ENCODE measurements around the gene EIF5B.
"Not testable (repeated sequence)": the region's sequence is repeated elsewhere in the genome, so short reads cannot be mapped to it uniquely, and the experiment has no call there.

EIF5B gene

DNA sequence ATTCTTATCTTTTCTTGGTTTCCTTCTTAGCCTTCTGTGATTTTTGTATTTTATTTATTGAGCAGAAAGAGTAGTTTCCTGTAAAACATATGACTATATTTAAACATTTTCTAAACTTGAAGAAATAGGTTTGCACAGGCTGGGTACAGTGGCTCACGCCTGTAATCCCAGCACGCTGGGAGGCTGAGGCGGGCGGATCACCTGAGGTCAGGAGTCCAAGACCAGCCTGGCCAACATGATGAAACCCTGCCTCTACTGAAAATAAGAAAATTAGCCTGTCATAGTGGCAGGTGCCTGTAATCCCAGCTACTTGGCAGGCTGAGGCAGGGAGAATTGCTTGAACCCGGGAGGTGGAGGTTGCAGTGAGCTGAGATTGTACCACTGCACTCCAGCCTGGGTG lies 31.7 kb downstream of the EIF5B start:
- DNase-seq (ENCODE audit: insufficient read length, low spot score); FAIRE-seq: not testable (repeated sequence)

DNA sequence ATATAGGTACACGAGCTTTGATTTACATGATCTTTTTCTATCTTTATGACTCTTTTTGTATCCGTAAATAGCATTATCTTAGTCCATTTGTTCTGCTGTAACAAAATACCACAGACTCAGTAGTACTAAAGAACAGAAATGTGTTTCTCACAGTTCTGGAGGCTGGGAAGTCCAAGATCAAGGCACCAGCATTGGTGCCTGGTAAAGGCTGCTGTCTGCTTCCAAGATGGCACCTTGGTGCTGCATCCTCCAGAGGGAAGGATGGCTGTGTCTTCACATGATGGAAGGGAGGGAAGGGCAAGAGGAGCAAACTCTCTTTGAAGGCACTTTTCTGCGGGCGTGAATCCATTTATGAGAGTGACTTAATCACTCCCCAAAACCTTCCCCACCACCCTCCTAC lies 36.0 kb downstream of the EIF5B start:
- no peak for DNase-seq (ENCODE audit: insufficient read length, low spot score)
- FAIRE-seq = no peak

DNA sequence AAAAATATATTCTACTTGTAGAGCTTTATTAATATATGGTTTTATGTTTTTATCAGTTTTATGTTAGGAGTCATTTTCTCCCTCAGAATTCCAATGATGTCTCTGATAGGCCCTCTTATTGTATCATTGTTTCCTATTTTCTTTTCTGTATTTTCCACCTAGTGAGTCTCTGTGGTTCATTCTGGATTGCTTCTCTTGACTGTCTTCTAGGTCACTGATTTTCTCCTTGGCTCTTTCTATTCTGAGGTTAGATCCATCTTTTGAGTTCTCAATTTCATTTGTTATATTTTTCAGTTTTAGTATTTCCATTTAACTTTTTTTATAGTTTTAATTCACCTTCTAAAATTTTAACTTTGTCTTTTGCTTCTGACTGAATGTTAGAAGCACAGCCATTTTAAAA lies 37.6 kb downstream of the EIF5B start:
- FAIRE-seq = no peak
- DNase-seq (ENCODE audit: insufficient read length, low spot score) = no peak

DNA sequence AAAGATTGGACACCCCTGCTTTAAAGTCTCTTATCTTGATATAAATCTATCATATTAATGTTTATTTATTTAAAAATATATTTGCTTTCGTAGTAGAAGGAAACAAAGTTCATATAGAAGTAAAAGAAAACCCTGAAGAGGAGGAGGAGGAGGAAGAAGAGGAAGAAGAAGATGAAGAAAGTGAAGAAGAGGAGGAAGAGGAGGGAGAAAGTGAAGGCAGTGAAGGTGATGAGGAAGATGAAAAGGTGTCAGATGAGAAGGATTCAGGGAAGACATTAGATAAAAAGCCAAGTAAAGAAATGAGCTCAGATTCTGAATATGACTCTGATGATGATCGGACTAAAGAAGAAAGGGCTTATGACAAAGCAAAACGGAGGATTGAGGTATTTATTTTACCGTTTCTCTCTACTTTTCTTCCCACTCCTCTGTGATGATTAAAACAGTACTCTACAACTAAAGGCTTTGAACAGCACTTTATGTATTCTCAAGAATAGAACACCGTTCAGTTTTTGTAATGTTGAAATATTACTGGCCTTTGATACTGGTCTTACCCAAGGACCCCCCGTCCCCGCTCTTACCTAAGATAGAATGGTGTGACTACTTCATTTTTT lies 39.2 kb downstream of the EIF5B start:
- no peak for DNase-seq (ENCODE audit: insufficient read length, low spot score)

DNA sequence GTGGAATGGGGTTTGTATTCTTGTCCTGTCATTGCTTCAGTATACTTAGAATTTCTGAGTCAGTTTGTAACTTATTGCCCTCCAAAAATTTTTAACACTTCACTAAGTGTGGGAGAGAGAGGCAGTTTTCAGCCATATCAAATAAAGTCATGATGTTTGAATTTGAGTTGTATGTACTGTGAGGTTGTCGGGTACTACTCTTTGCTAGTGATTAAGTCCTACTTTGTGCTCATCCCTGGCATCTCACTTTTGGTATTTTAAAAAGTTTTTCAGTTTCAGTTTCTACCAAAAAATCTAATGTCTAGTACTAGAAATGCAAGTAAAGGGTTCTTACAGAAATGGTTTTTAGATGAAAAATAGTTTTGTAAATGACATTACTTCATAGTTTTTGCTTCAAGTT lies 40.7 kb downstream of the EIF5B start:
- no peak for FAIRE-seq
- no peak for DNase-seq (ENCODE audit: insufficient read length, low spot score)

More for the DNA sequence above, 39.2 kb downstream of the EIF5B start:
- no peak for FAIRE-seq

DNA sequence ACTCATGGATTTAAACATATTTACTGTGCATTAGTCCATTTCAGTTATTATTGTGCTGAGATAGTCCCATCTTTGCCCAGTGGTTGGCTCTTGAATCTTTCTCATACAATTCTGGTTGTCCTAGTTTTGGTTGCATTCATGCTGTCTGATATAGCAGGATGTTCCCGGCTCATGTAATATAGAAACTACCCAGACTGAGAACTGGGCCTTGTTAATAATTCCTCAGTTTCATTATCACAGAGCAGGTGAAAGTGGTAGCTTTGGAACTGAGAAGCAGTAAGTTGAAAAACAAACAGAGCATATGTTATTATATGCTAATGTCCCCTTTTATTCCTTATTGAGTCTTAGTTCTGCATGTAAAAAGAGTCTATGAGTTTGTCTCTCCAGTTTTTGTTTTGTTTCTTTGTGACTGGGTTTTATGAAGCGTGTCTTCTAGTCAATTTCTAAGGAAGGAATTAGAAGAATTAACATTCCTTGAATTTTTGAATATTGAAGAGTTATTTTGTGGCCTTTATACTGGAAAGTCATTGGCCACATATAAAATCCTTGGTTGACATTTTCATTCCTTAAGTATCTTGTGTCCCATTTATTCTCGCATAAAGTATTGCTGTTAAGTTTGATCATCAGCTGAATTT lies 43.3 kb downstream of the EIF5B start:
- no peak for FAIRE-seq

DNA sequence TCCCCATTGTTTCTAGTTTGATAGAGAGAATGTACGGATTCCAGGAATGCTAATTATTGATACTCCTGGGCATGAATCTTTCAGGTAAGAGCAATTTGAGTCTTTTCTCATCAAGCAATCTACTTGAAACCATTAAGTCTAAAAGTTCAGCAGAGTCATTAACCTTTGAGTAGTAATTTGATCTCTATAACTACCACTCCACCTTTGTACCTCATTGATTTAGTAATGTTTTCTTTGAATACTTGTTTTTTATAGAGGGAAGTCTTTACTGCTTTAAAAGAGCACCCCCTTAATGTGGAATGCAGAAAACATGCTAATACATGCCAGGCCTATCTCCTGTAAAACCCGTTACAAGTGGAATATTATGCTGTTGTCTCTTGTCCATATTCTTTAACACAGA lies 45.0 kb downstream of the EIF5B start:
- DNase-seq (ENCODE audit: insufficient read length, low spot score) (no peak), FAIRE-seq (no peak)

More for the DNA sequence above, 43.3 kb downstream of the EIF5B start:
- DNase-seq (ENCODE audit: insufficient read length, low spot score) = no peak

DNA sequence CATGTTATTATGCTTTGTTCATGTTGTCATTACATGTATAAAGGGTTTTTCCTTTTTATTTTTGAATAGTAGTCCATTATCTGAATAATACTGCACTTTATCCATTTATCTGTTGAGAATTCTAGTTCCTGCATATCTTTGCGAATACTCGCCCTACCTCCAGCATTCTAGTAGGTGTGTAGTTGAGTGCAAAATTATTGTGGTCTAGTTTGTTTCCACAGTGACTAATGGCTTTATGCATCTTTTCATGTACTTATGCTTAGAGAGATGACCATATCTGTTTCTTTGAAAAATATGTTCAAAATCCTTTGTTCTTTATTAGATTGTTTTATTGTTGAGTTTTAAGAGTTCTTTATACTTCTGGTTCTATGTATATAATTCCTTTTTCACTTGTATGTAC lies 48.8 kb downstream of the EIF5B start:
- DNase-seq (ENCODE audit: insufficient read length, low spot score) = no peak
- FAIRE-seq = no peak

DNA sequence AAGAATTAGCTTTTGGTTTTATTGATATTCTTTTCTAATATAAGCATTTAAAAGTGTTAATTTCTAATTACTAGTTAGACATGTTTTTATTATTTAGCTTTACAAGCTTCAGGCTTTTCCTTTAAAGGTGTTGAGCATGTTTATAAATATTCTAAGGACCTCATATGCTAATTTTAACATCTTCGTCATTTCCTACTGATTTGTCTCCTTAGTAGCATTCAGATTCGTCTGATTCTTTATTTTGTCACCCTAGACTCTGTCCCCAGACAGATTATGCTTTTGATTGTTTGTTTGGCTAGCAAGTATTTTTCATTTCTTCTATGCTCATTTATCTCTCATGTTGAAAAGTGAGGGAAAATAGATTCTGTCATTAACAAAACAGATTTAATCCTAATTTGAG lies 51.7 kb downstream of the EIF5B start:
- FAIRE-seq (no peak), DNase-seq (ENCODE audit: insufficient read length, low spot score) (no peak)

DNA sequence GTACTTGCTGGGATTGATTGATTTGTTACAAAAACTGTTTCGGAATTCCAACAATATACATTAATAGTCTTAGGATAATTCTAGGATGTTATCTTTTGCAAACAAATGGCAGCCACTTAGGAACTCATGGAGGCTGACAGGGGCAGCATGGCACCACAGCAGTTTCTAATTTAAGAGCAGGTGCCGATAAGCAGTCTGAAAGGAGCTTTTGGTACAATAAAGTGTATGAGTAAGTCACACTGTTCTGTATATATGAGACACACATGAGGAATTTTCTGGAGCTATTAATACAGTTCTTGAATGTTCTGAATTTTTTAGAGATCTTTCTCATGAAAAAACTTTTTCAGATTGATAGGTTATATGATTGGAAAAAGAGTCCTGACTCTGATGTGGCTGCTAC lies 52.2 kb downstream of the EIF5B start:
- DNase-seq (ENCODE audit: insufficient read length, low spot score) (no peak), FAIRE-seq (no peak)

DNA sequence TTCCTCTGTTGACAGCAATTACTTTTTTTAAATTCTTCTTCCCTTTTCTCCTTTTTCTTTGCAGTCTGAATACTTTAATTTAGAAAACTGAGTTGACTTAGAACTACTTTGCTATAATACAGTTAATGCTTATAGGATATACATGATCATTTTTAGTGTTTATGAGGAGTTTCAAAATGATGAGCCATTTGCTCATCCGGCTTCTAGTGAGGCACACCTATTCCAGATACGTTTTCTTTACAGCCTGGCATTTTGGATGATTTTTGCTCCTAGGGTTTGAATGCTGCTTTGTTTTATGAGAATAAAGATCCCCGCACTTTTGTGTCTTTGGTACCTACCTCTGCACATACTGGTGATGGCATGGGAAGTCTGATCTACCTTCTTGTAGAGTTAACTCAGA lies 52.8 kb downstream of the EIF5B start:
- FAIRE-seq = no peak
- no peak for DNase-seq (ENCODE audit: insufficient read length, low spot score)

DNA sequence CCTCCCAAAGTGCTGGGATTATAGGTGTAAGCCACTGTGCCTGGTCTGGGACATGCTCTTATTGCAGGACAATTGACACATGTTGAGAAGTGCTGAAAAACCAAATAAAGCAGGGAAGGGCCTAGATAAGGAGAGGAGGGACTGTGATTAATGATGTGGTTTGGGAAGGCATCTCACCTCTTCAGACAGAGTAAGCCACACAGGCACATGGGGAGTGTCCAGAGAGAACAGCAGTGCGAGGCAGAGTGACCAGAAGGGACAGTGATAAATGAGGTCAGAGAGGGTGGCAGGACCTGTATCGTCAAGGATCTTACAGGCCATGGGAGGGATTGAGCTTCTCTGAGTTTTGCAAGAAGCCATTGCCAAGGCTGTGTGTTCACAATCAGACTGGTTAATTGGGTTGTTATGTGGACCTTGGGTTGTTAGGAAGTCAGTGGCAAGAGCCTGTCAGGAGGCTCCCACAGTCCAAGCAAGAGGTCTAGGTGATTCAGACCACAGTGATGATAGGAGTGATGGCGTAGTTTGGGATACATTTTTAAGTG lies 58.5 kb downstream of the EIF5B start:
- DNase-seq (ENCODE audit: insufficient read length, low spot score) = no peak
- no peak for FAIRE-seq

DNA sequence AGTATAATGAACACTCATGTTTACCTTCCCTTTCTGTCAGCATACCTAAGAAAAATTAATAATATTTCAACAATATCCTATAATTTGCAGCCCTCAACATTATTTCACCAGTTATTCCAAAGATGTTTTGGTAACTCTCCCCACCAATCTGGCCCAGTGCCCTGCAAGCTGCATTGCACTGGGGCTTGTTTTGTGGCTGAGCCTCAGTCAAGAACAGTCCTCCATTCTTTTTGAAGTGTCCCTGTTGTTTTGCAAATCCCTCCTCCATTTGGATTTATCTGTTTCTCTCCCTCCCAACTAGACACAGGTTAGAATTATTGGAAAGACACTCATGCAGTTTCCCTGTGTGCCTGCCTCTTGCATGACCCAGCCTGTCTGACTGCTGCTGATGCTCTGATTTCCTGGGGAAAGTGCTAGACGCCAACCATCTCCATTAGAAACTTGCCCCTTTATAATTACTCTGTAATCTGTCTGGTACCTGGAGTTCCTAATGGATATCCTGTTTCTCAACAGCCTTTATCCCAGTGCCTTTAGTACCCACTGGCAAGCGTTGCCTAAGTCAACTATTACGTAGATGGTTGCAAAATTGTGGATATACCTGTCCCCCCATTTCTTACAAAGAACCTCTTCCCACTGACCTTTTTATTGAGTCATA lies 60.2 kb downstream of the EIF5B start:
- FAIRE-seq (no peak), DNase-seq (ENCODE audit: insufficient read length, low spot score) (no peak)

DNA sequence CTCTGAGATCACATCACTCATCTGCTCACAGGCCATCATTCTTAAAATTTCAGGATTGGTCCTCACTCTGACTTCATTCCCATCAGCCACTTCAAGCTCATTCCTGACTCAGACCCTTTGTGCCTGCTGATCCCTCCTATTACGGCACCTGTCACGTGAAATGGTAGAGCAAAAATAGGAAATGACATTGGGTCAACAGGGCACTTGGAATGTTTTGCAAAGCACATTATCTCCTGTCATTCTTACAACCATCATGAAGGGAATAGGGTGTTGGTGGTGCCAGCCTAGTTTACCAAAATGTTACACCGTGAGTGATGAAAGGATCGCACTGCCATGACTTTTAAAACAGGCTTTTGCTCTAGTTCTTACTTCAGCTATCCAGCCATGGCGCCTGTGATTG lies 61.1 kb downstream of the EIF5B start:
- no peak for FAIRE-seq
- no peak for DNase-seq (ENCODE audit: insufficient read length, low spot score)

DNA sequence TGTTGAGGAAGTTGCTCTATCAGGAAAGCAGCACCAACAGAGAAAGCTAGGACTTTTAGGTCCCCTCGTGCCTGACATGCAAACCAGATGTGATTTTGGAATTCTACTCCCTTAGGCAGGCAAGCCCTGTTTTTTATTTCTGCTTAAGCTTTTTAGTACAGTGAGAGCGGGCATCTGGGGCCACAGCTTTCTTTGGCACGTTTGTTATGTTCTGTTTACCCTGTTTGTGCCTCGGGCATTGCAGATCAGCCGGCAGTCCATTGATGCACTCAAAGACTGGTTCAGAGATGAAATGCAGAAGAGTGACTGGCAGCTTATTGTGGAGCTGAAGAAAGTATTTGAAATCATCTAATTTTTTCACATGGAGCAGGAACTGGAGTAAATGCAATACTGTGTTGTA lies 61.9 kb downstream of the EIF5B start:
- FAIRE-seq = no peak
- no peak for DNase-seq (ENCODE audit: insufficient read length, low spot score)

DNA sequence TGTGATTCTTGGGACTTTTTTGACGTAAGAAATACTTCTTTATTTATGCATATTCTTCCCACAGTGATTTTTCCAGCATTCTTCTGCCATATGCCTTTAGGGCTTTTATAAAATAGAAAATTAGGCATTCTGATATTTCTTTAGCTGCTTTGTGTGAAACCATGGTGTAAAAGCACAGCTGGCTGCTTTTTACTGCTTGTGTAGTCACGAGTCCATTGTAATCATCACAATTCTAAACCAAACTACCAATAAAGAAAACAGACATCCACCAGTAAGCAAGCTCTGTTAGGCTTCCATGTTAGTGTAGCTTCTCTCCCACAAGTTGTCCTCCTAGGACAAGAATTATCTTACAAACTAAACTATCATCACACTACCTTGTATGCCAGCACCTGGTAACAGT lies 62.6 kb downstream of the EIF5B start:
- FAIRE-seq = no peak
- DNase-seq (ENCODE audit: insufficient read length, low spot score) = no peak

DNA sequence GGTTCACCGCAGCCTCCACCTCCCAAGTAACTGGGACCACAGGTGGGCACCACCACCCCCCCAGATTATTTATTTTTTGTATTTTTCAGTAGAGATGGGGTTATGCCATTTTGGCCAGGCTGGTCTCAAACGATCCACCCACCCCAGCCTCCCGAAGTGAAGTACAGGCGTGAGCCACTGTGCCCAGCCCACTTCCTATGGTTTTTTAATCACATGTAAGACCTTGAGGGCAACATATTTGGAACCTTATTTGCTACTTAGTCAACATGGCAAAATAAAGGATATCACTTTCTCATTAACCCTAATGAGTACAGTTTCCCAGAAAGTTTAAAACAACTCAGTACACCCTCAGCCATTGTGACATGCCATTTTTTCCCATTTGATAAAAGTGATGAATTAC lies 64.7 kb downstream of the EIF5B start:
- DNase-seq (ENCODE audit: insufficient read length, low spot score) (no peak), FAIRE-seq (no peak)

DNA sequence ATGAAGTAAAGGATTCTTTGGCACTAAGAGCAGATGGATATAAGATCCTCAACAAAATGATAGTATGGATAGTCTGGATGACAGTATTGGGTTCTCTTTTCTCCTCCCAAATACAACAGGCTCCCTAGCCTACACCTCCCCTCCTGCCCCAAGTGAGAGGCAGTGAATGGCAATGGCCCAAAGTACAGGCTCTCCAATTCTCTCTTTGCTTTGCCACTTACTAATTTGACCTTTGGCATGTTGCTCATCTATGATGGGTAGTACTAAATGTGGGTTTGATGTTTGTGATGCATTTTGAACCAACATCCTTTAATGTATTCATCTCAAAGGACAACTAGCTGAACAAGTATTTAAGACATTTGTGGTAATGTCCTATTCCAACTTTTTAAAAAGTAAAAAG lies 65.9 kb downstream of the EIF5B start:
- DNase-seq (ENCODE audit: insufficient read length, low spot score) (no peak), FAIRE-seq (no peak)

DNA sequence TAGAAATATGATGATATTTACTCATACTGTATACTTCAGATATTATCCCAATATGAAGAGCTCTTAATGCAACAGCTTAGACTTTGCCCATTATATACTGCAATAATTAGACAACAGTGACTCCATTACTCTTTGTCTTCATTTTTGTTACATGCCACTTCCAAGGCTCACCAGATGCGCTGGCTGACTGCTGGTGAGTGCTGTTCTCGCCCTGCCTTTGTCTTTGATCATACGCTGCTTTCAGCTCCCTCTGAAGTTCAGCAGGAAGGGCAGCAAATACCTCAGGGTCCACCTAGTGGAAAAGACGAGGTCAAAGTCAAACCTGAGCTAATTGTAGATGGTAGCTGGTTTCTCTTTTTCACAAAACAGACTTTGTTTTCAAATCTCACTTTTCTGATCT lies 66.3 kb downstream of the EIF5B start:
- FAIRE-seq (no peak), DNase-seq (ENCODE audit: insufficient read length, low spot score) (no peak)

DNA sequence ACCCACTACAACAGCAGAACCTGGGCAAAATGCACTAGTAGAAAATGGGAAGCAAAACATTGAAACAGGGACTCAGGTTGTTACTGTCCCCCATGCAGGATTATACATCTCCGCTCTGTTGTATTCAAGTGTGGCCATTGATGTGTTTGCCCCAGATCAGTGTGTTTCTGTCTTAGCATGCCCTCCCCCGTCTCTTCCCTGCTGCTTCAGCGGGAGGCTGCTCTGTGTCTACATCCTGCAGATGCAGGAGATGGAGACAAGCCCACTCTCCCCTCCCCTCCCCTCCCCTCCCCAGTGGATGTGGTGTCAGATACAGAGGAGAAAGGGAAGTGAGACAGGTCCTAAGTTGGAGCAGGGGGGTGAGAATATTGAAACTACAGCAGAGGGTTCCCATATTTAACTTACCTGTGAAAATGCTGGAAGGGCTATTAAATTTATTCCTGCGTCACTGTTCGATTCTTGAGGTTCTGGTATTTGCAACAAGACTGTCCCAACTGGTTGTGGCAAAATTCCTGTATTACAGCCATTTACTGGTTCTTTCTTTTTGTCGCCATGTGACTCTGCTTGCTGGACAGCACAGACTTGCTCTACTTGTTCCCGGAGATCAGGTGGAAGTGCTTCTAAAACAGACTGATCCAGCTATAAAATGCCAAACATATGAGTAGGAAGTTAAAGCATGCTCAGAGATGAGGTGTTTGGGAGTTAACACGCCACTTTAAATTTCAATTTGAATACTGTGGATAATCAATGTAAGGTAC lies 67.0 kb downstream of the EIF5B start:
- FAIRE-seq = no peak

More for the DNA sequence above, 67.0 kb downstream of the EIF5B start:
- no peak for DNase-seq (ENCODE audit: insufficient read length, low spot score)
